Ascending aorta (tissue), 2 donors: ENCODE measurements around the gene USH1G. TPM values are rescaled to one million over a fixed set of nuclear protein-coding genes. Genes with fewer than 3 reads are reported as not detected.

Source experiments
- DNase-seq, 2 donors: peaks; one replicate each; pipeline ENCODE4 v3.0.0-alpha.2; 2019; ENCODE audit warnings: low spot score in 2 of 2
- H3K27ac ChIP-seq, 2 donors: fragments of 200-600 bp; sonication (generic); one replicate each; pipeline ENCODE4 v1.5.1; 2016 to 2017; ENCODE audit warnings: mild to moderate bottlenecking in 1 of 2
- H3K27me3 ChIP-seq: fragments of 200-600 bp; sonication (generic); one replicate; pipeline ENCODE4 v1.5.1; 2017
- H3K36me3 ChIP-seq, 2 donors: fragments of 200-600 bp; sonication (generic); one replicate each; pipeline ENCODE4 v1.5.1; 2016
- H3K4me1 ChIP-seq, 2 donors: fragments of 200-600 bp; sonication (generic); one replicate each; pipeline ENCODE4 v1.5.1; 2016 to 2017; ENCODE audit warnings: mild to moderate bottlenecking in 1 of 2
- H3K4me3 ChIP-seq, 2 donors: fragments of 200-600 bp; sonication (generic); one replicate each; pipeline ENCODE4 v1.5.1; 2016 to 2017; ENCODE audit warnings: mild to moderate bottlenecking in 1 of 2
- H3K9me3 ChIP-seq, 2 donors: fragments of 200-600 bp; sonication (generic); one replicate each; pipeline ENCODE4 v1.5.1; 2016
- CTCF ChIP-seq, 3 experiments: fragments of 200-600 bp in 2 of 3; fragments of 450-650 bp in 1 of 3; sonication (generic) in 2 of 3; IDR thresholded peaks; one replicate each; pipeline ENCODE4 v1.5.1; 2016 to 2019; ENCODE audit warnings: antibody characterized with exemption in 3 of 3, mild to moderate bottlenecking in 1 of 3, moderate library complexity in 1 of 3
- intact Hi-C: fragments of 100-400 bp; cut with DNase I; formaldehyde crosslinking; loops from one replicate; pipeline ENCODE4 v1.15.1; 2023
- total RNA-seq: library from RNA; depleted of rRNA; stranded (reverse); fragments of >200 nt; gene quantifications from one replicate; pipeline ENCODE4 v1.1.0, GENCODE V29; 2016

Gene USH1G
- total RNA-seq, 1 donor from 2014 or later, result not detected

GRCh38 chr17:74873874-74874614 lies 49.0 kb downstream of the USH1G start:
- Histone ChIP-seq H3K36me3 (no peaks in the 10 kb centered on the region), H3K4me1 (peaks cover 6 to 16% of the 10 kb centered on the region in 2 donors), H3K27me3 (no peaks in the 10 kb centered on the region), H3K9me3 (no peaks in the 10 kb centered on the region), H3K27ac (peak overlapping the region; percentile 89 to 95), H3K4me3 (peak overlapping the region; percentile 69 to 85)
- no peak for DNase-seq
- intact Hi-C loops, result loop anchor here (1.0 to 10.0 kb wide), 6 partner anchors 98 to 1779 kb away; partner anchors contain the start of genes GPRC5C, NAT9, SLC39A11 and TTYH2
- TF ChIP-seq CTCF (IDR thresholded peaks at IDR 0.05), result no peak

GRCh38 chr17:74873037-74873873 lies 49.8 kb downstream of the USH1G start:
- no peaks in the 10 kb centered on the region for H3K27me3 ChIP-seq
- peak overlapping the region; percentile 89 to 95 for H3K27ac ChIP-seq
- no peak for TF ChIP-seq CTCF (IDR thresholded peaks at IDR 0.05)
- no peaks in the 10 kb centered on the region for H3K36me3 ChIP-seq
- H3K9me3 ChIP-seq, result no peaks in the 10 kb centered on the region
- intact Hi-C loops, result loop anchor here (1.0 to 10.0 kb wide), 6 partner anchors 97 to 1778 kb away; partner anchors contain the start of genes GPRC5C, NAT9, SLC39A11 and TTYH2
- DNase-seq, result peak; percentile 99 to 100
- H3K4me1 ChIP-seq, result peaks cover 6 to 16% of the 10 kb centered on the region in 2 donors
- H3K4me3 ChIP-seq, result peak overlapping the region; percentile 79 to 85

- Histone ChIP-seq H3K4me1 (peaks cover 6 to 16% of the 10 kb centered on the region in 2 donors), H3K27me3 (no peaks in the 10 kb centered on the region), H3K36me3 (no peaks in the 10 kb centered on the region), H3K4me3 (peak within 1 kb of the TSS; percentile 79 to 85), H3K27ac (peak within 1 kb of the TSS; percentile 89 to 95), H3K9me3 (no peaks in the 10 kb centered on the region)
- no peak for TF ChIP-seq CTCF (IDR thresholded peaks at IDR 0.05)
- intact Hi-C loops, result loop anchor here (1.0 to 10.0 kb wide), 6 partner anchors 96 to 1778 kb away; partner anchors contain the start of genes GPRC5C, NAT9, SLC39A11 and TTYH2
- DNase-seq, result no peak
Measured at GRCh38 chr17:74872313-74873036, 50.6 kb downstream of the USH1G start, which contains the start of gene FDXR. Gene FDXR (minus strand): TSS chr17:74872994. CDS start chr17:74872944, 50 bp downstream.

GRCh38 chr17:74871356-74872076 lies 51.5 kb downstream of the USH1G start:
- Histone ChIP-seq H3K4me1 (peaks cover 6 to 16% of the 10 kb centered on the region in 2 donors), H3K36me3 (no peaks in the 10 kb centered on the region), H3K4me3 (peak overlapping the region; percentile 79 to 85), H3K9me3 (no peaks in the 10 kb centered on the region), H3K27me3 (no peaks in the 10 kb centered on the region), H3K27ac (no peak overlapping the region)
- TF ChIP-seq CTCF (IDR thresholded peaks at IDR 0.05), result no peak
- intact Hi-C loops, result loop anchor here (2.0 to 10.0 kb wide), 5 partner anchors 103 to 1777 kb away; partner anchors contain the start of genes GPRC5C, SLC39A11 and TTYH2
- DNase-seq, result no peak
